Central memory CD4-positive, alpha-beta T cell (primary cell): ENCODE measurements around the gene GRIN3A.
"Not testable (repeated sequence)": the region's sequence is repeated elsewhere in the genome, so short reads cannot be mapped to it uniquely, and the experiment has no call there.

Experiments
- DNase-seq: peaks from one replicate; pipeline ENCODE4 v3.0.0; 2022
- total RNA-seq, 3 experiments: gene quantifications; one replicate each; lab custom pipeline; 2026; lab: John Stamatoyannopoulos, UW

The GRIN3A gene
- total RNA-seq = 0 to 0.58 (median 0.11) reads per million in 3 experiments

DNA sequence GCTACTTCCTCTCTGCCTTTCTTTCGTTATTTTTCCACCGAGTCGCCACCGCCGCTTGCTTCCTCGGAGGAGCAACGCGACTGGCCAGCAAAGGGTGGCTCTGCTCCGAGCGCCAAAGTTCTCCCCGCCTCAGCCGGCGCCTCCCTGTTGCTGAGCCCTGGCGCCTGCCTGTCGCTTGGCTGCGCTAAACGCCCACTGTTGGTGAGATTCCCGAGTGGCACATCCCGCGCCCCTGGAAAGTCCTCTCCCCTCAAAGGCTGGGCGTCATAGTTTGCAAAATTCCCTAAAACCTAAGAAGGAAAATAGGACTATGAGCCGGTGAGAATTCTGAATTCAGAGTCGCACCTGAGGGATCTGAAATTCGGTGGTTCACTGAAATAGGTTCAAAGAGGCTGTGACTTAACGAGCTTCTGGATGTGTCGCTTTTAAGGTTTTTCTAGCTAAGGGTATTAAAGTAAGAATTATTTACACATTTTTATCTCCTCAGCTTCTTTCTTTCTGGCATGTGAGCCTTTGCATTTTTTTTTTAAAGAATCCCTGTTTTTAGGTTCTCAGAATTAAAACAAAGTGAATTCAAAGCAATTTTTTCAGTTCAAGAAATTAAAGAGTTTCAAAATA, at the start of gene GRIN3A:
GRIN3A (minus strand) TSS at position 82 of the 618 bp plus-strand sequence. CDS start 668 bp downstream, outside the sequence.
- no peak for DNase-seq

GRCh38 chr9:101787891-101788290, 49.4 kb upstream of the GRIN3A start:
- no peak for DNase-seq

GRCh38 chr9:101778332-101778731, 39.9 kb upstream of the GRIN3A start:
- DNase-seq = no peak

DNA sequence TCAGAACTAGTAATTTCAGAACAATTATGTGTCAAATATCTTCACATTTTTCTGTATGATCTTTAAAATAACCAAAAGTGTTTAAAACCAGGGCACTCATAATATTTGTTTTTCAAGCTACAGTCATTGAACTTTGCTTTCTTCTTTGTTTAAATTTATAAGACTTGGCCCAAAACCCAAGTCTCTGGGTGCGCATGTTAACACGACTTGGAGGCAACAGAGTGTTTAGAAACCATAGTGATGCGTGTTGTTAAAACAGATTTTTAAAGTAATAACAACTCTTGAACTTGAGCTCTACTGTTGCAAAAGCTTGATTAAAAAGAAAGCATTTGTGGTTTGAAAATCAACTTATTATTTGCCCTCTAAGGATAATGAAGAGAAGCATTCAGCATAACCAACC, 26.0 kb upstream of the GRIN3A start:
- no peak for DNase-seq

DNA sequence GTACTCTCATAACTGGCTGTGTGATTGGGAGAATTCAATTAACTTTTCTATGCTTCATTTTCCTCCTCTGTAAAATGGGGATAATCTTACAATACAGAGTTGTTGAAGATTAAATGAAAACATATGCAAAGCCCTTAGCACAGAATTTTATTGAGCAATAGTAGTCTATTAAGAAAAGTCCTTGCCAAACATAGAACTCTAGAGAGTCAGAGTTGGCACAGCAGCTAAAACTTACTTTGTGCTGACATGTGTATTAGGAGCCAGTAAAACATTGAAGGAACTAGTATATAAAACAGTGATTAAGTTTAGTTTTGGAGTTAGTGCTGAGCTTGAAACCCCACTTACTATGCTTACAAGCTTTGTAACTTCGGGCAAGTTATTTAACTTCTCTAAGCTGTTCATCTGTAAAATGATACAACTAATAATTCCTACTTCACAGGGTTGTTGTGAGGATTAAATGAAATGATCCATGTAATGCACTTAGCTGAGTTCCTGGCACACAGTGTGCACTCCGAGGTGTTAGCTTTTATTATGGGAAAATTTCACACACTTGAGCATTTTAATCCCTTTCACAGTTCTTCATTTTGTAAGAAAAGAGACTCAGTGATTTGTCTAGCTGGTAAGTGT, 20.0 kb upstream of the GRIN3A start:
- no peak for DNase-seq

GRCh38 chr9:101753716-101754115, 15.3 kb upstream of the GRIN3A start:
- DNase-seq = no peak

- no peak for DNase-seq
These were observed 13.4 kb upstream of the GRIN3A start for GRCh38 chr9:101751895-101752294.

- no peak for DNase-seq
These were observed 864 bp upstream of the GRIN3A start for GRCh38 chr9:101739311-101739710.

DNA sequence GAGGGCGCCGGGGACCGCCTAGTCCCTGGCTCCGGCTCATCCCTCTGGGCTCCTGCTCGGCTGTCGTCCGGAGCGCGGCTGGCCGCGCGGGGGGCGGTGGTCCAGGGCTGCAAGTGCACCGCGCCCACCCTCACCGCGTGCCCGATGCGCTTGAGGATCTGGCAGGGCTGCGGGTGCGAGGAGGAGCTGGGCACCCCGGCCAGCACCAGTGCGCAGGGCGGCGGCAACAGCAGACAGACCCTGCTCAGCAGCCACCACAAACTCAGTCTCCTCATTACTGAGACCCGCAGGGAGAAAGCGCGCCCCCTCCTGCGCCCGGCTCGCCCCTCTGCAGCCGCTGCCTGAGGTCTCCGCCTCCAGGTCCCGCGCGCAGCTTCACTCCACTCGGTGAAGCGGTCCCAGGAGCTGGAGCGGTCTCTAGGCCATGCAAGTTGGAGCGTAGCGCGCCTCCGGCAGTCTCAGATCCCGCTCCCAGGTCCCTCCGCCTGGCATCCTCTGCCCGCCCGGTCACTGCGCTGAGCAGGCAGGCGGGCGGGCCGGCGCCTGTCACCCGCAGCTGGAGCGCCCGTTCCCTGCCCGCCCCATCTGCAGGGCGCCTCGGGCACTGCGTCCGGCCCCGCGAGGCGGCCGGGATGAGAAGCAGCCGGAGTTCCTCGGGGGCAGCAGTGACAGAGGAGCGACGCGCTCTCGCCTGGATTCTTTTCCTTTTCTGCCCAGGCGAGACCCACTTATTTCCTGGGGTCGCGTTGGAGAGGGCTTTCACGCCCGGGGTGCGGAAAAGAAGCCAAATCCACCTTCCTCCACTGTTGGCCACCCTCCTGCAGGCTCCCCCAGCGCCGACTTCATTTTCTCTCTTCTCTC, 512 bp downstream of the GRIN3A start:
- DNase-seq = no peak

- no peak for DNase-seq
These were observed 1.2 kb downstream of the GRIN3A start for GRCh38 chr9:101737165-101737704.

GRCh38 chr9:101736717-101737116, 1.7 kb downstream of the GRIN3A start:
- no peak for DNase-seq

- no peak for DNase-seq
These were observed 7.0 kb downstream of the GRIN3A start for GRCh38 chr9:101731429-101731828.

- DNase-seq = no peak
These were observed 10.6 kb downstream of the GRIN3A start for GRCh38 chr9:101727612-101728524.

- DNase-seq = not testable (repeated sequence)
These were observed 14.2 kb downstream of the GRIN3A start for GRCh38 chr9:101724271-101724670.

DNA sequence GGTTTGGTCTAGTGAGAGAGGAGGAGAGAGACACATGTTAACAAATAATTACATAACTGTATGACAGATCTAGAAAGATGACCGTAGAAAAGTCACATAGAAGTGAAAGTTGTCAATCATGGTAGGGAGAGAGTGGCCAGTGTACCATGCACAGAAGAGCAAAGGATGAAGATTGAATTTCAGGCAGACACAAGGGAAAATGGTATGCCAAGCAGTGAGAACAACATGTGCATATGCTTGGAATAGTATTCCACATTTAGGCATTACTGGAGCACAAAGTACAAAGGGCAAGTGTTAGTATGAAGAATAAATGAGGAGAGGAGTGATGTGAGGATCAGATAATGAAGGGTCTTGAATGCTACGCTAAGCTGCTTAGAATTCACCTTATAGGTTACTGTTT, 20.3 kb downstream of the GRIN3A start:
- DNase-seq = no peak

DNA sequence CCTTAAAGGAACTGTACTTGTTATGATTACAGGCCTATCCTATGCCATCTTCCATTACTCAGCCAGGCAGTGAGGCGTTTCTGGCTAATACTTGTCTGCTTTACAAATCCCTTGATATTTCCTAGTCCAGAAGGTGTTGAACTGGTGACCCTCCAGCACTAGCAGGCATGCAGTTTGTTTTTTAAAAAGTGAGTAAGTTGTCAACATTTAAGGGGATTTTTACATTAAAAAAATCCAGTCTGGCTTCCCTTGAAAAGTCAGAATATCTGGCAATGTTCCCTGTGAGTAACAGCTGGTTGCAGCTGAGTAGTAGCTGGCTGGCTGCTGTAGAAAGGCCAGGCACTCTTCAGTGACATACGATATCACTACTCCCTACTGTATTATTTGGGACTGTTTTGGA, 21.8 kb downstream of the GRIN3A start:
- no peak for DNase-seq

DNA sequence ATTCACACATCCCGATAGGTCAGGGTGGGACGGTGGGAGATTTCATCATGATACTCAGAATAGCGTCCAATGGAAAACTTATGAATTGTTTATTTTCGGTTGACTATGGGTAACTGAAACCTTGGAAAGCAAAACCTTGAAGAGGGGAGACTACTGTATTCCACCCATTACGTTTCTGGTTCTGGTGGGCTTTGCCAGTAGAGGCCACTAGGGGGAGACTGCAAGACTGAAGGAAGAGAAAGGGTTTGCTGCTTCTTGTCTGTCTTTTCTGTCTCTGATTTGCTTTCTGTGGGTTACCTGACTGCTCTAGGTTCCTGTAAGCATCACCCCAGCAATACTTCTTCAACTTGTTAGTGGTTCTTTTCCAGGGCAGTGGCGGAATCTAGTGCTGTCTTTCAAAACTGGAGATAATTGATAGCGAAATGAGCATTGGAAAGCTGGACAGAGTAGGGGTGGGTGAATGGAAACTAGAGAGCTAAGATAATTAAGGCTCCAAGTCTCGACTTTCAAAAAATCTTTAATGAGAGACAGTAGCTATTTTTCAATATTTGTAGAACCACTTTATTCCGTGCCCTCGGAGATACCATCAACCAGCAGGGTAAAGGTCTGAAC, 27.0 kb downstream of the GRIN3A start:
- DNase-seq = no peak

GRCh38 chr9:101708855-101709254, 29.6 kb downstream of the GRIN3A start:
- no peak for DNase-seq

GRCh38 chr9:101707721-101708120, 30.7 kb downstream of the GRIN3A start:
- no peak for DNase-seq

DNA sequence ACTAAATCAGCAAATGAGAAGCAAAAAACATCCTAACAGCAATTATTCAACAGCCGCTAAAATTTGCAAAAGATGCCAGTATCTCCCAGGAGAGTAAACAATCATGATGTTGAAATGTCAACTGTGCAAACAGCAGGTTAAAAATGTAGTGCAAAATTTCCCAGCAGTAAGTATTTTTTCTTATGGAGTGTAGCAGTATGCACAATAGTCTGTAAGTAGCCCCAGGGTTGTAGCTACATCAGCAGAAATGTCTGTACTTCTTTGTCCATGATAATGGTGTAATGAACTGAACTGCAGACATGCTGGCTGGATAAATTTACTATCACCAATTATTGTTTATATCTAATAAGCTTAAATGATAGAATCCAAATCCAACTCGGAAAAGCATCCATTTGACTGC, 31.4 kb downstream of the GRIN3A start:
- no peak for DNase-seq

DNA sequence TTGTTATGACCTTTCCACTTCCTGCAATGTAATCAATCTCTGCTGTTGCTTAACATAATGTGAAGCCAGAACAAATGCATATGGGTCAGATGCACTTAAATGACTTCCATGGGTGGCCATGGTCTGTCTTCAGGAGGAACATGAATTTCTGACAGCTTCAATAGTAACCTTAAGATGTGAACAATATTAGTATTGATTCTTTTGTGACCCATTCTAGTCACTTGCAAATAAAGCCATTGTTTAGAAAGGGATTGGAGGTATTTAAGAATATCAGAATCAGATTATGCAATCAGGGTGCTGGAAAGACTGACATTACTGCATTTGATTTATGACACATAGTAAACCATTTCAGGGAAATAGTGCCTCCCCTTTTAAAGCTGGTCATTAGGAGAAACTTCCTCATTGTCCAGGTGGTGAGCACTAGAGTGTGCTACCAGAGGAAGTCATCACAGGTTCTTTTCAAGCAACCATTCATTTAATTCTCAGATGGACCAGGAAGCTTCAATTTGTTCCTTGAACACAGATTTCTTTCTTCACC, 32.1 kb downstream of the GRIN3A start:
- no peak for DNase-seq
